IMR-90 (cell line): ENCODE measurements around the gene GAS6. TPM values are rescaled to one million over a fixed set of nuclear protein-coding genes. Genes with fewer than 3 reads are reported as not detected.
"Not testable (repeated sequence)": the region's sequence is repeated elsewhere in the genome, so short reads cannot be mapped to it uniquely, and the experiment has no call there.

ENCODE experiments used
- ATAC-seq: fragments of 200-7000 bp; cut with Tn5 transposase; 2 replicates; pipeline ENCODE4 v1.9.1; 2020; ENCODE audit warnings: low read depth, mild to moderate bottlenecking, moderate library complexity
- BruUV-seq: library from RNA; stranded (reverse); fragments of 400-500 nt; replicated peaks from 2 replicates; lab custom pipeline; 2021; lab: Mats Ljungman, UMichigan
- CTCF ChIA-PET: fragments of 300-600 bp; formaldehyde crosslinking; extraction: SDS; loops from one replicate; lab custom pipeline; 2021; ENCODE audit warnings: antibody characterized with exemption; lab: Yijun Ruan, JAX
- POLR2A ChIA-PET: fragments of 300-600 bp; sonication (Branson Sonifier 250); formaldehyde crosslinking; loops from one replicate; lab custom pipeline; 2022; ENCODE audit warnings: antibody characterized with exemption; ENCODE audit not compliant: unreplicated experiment; lab: Charles Lee
- DNase-seq: peaks from one replicate; pipeline ENCODE4 v3.0.0; 2013
- H2AFZ ChIP-seq: replicated peaks from 2 replicates; pipeline ENCODE3; 2013; ENCODE audit warnings: low read length, mild to moderate bottlenecking; ENCODE audit not compliant: poor library complexity
- H2AK5ac ChIP-seq: 2 replicates; pipeline ENCODE4 v1.6.1; 2013; ENCODE audit warnings: low read depth, low read length, inconsistent platforms
- H2AK9ac ChIP-seq: replicated peaks from 2 replicates; pipeline ENCODE3; 2013; ENCODE audit warnings: mild to moderate bottlenecking, low read depth, low read length, moderate library complexity; ENCODE audit not compliant: poor library complexity
- H2BK120ac ChIP-seq: 2 replicates; pipeline ENCODE4 v1.6.1; 2013; ENCODE audit warnings: low read depth, low read length, inconsistent platforms
- H2BK15ac ChIP-seq: 3 replicates; pipeline ENCODE4 v1.6.1; 2013; ENCODE audit warnings: low read depth, low read length, inconsistent platforms
- H2BK20ac ChIP-seq: 2 replicates; pipeline ENCODE4 v1.6.1; 2013; ENCODE audit warnings: low read depth, mild to moderate bottlenecking, inconsistent platforms, low read length, moderate library complexity
- H2BK5ac ChIP-seq: 2 replicates; pipeline ENCODE4 v1.6.1; 2013; ENCODE audit warnings: mild to moderate bottlenecking, low read depth, low read length, inconsistent platforms; ENCODE audit not compliant: poor library complexity, severe bottlenecking
- H3K14ac ChIP-seq: replicated peaks from 2 replicates; pipeline ENCODE4 v1.6.1; 2013; ENCODE audit warnings: low read depth, low read length, inconsistent platforms
- H3K18ac ChIP-seq: 2 replicates; pipeline ENCODE4 v1.6.1; 2013; ENCODE audit warnings: low read depth, low read length, control low read depth
- H3K23ac ChIP-seq: 2 replicates; pipeline ENCODE4 v1.6.1; 2013; ENCODE audit warnings: low read depth, low read length, inconsistent platforms
- H3K27ac ChIP-seq: 2 replicates; pipeline ENCODE4 v1.5.1; 2013; ENCODE audit warnings: mild to moderate bottlenecking, control low read depth, low read length; ENCODE audit not compliant: insufficient read depth
- H3K27me3 ChIP-seq: 2 replicates; pipeline ENCODE4 v1.6.1; 2013; ENCODE audit warnings: low read length; ENCODE audit not compliant: control insufficient read depth, insufficient read depth
- H3K36me3 ChIP-seq: 2 replicates; pipeline ENCODE4 v1.6.1; 2013; ENCODE audit warnings: low read length, mixed read lengths; ENCODE audit not compliant: control insufficient read depth, insufficient read depth
- H3K4ac ChIP-seq: 2 replicates; pipeline ENCODE4 v1.6.1; 2013; ENCODE audit warnings: low read depth, low read length, inconsistent platforms
- H3K4me1 ChIP-seq: 2 replicates; pipeline ENCODE4 v1.6.1; 2013; ENCODE audit warnings: low read length, mixed read lengths; ENCODE audit not compliant: control insufficient read depth, insufficient read depth
- H3K4me2 ChIP-seq: 2 replicates; pipeline ENCODE4 v1.6.1; 2013; ENCODE audit warnings: low read depth, mild to moderate bottlenecking, control low read depth, low read length, moderate library complexity
- H3K4me3 ChIP-seq: 2 replicates; pipeline ENCODE4 v1.5.1; 2013; ENCODE audit warnings: low read depth, mild to moderate bottlenecking, control low read depth, low read length, moderate library complexity; ENCODE audit not compliant: insufficient read depth
- H3K56ac ChIP-seq: 2 replicates; pipeline ENCODE4 v1.6.1; 2013; ENCODE audit warnings: low read length, inconsistent platforms; ENCODE audit not compliant: insufficient read depth; ENCODE audit errors: extremely low read depth
- H3K79me1 ChIP-seq, 2 experiments: 2 replicates each; pipeline ENCODE4 v1.6.1; 2013; ENCODE audit warnings: low read length in 2 of 2, inconsistent platforms in 1 of 2, low read depth in 1 of 2
- H3K9ac ChIP-seq: 2 replicates; pipeline ENCODE4 v1.6.1; 2013; ENCODE audit warnings: low read depth, low read length, control low read depth
- H3K9me1 ChIP-seq: 2 replicates; pipeline ENCODE4 v1.6.1; 2013; ENCODE audit warnings: low read length, inconsistent platforms; ENCODE audit not compliant: insufficient read depth
- H3K9me3 ChIP-seq: 2 replicates; pipeline ENCODE4 v1.6.1; 2013; ENCODE audit warnings: low read length; ENCODE audit not compliant: control insufficient read depth, insufficient read depth
- H4K20me1 ChIP-seq: 2 replicates; pipeline ENCODE4 v1.6.1; 2013; ENCODE audit warnings: low read length, inconsistent platforms; ENCODE audit not compliant: insufficient read depth
- H4K5ac ChIP-seq: 2 replicates; pipeline ENCODE4 v1.6.1; 2013; ENCODE audit warnings: mild to moderate bottlenecking, low read depth, low read length, control low read depth
- H4K8ac ChIP-seq, 2 experiments: 2 replicates each; pipeline ENCODE4 v1.6.1; 2013; ENCODE audit warnings: low read depth in 2 of 2, low read length in 2 of 2, control low read depth in 1 of 2, inconsistent platforms in 1 of 2
- H4K91ac ChIP-seq: 2 replicates; pipeline ENCODE4 v1.6.1; 2013; ENCODE audit warnings: low read depth, low read length, inconsistent platforms; ENCODE audit not compliant: insufficient read depth
- FOS ChIP-seq: fragments of 150-350 bp; IDR thresholded peaks from 2 replicates; pipeline ENCODE4 v1.6.1; 2016; ENCODE audit warnings: low read depth, low read length
- MAZ ChIP-seq: IDR thresholded peaks from 2 replicates; pipeline ENCODE4 v1.6.1; 2012; ENCODE audit warnings: low read depth, mild to moderate bottlenecking, low read length, improper control_type of control experiment, moderate library complexity, borderline replicate concordance
- MXI1 ChIP-seq: IDR thresholded peaks from 2 replicates; pipeline ENCODE4 v1.6.1; 2012; ENCODE audit warnings: low read depth, mild to moderate bottlenecking, low read length, moderate library complexity, borderline replicate concordance
- RCOR1 ChIP-seq: IDR thresholded peaks from 2 replicates; pipeline ENCODE4 v1.6.1; 2012; ENCODE audit warnings: mild to moderate bottlenecking, low read length, improper control_type of control experiment; ENCODE audit not compliant: insufficient replicate concordance
- SMC3 ChIP-seq: fragments of 150-350 bp; IDR thresholded peaks from 2 replicates; pipeline ENCODE4 v1.6.1; 2016; ENCODE audit warnings: low read depth, mild to moderate bottlenecking, antibody characterized with exemption, low read length, moderate library complexity
- WGBS, 2 experiments: methylation state at CpG; one replicate each; pipeline versions ENCODE4 v1.1.5 to v1.1.7; 2013; ENCODE audit warnings: missing lambda C conversion rate in 2 of 2; ENCODE audit not compliant: insufficient read length in 1 of 2; ENCODE audit errors: extremely low coverage in 2 of 2; 5-methylcytosine and 5-hydroxymethylcytosine counted together
- dilution Hi-C: fragments of 300-500 bp; cut with HindIII; formaldehyde crosslinking; loops from one replicate; pipeline ENCODE4 v1.14.3; 2018; ENCODE audit warnings: low sequenced_read_pairs; ENCODE audit not compliant: unreplicated experiment
- in situ Hi-C: fragments of 300-500 bp; cut with MboI; formaldehyde crosslinking; loops from 3 replicates; pipeline ENCODE4 v1.14.3; 2019; ENCODE audit warnings: low sequenced_read_pairs, inconsistent platforms, mixed read lengths
- intact Hi-C: fragments of 100-400 bp; cut with micrococcal nuclease; formaldehyde crosslinking; loops from 2 replicates; pipeline ENCODE4 v1.10.0; 2022
- polyA plus RNA-seq, 3 experiments: library from polyadenylated mRNA; depleted of rRNA; stranded (reverse); fragments of >200 nt; gene quantifications; 2 replicates each; pipeline ENCODE4 v1.2.3, GENCODE V29; 2012; ENCODE audit warnings: low replicate concordance in 1 of 3
- total RNA-seq: library from RNA; depleted of rRNA; stranded (reverse); fragments of >200 nt; gene quantifications from 2 replicates; pipeline ENCODE4 v1.2.3, GENCODE V29; 2012

Gene GAS6
- total and polyA plus RNA-seq, 2 of the 4 experiments (the other 2 are of a cell fraction) = 220 to 823 TPM

GRCh38 chr13:113827021-113827420 lies 36.9 kb downstream of the GAS6 start:
- ChIA-PET POLR2A (no interaction called here), CTCF (no interaction called here)
- no peak for ATAC-seq
- H3K36me3 ChIP-seq = peaks cover 64% of the 10 kb centered on the region
- H3K56ac ChIP-seq = no peak overlapping the region
- no peak overlapping the region for H2BK120ac ChIP-seq
- H3K4me3 ChIP-seq = no peak overlapping the region
- BruUV-seq = no TSS peak
- peaks cover 16% of the 10 kb centered on the region; the same call in 1 of the 2 replicates for H3K9me1 ChIP-seq
- in situ Hi-C loops = no loop called here
- peaks cover 5% of the 10 kb centered on the region for H3K4me1 ChIP-seq
- H4K8ac ChIP-seq = no peak overlapping the region
- no peak overlapping the region for H3K4ac ChIP-seq
- H3K79me1 ChIP-seq = peaks cover 19 to 72% of the 10 kb centered on the region in 2 experiments; a peak in 3 of 4 replicates
- dilution Hi-C loops = no loop called here
- no peak overlapping the region for H2BK20ac ChIP-seq
- TF ChIP-seq MAZ = no peak
- no peak for TF ChIP-seq SMC3
- TF ChIP-seq MXI1 = no peak
- no peak for TF ChIP-seq RCOR1
- TF ChIP-seq FOS = no peak
- intact Hi-C loops = no loop called here
- H4K5ac ChIP-seq = no peak overlapping the region
- H2BK15ac ChIP-seq = no peak overlapping the region
- WGBS, 2 experiments = 88% methylated on average over 8 of the region's 19 CpGs; no CpG with 5 or more reads in 1 of the 2 experiments
- H3K27ac ChIP-seq = no peak overlapping the region
- no peak overlapping the region for H2AK5ac ChIP-seq
- no peak overlapping the region for H3K9ac ChIP-seq
- H2BK5ac ChIP-seq = no peak overlapping the region
- no peak overlapping the region for H2AFZ ChIP-seq
- DNase-seq = no peak
- peaks cover 36% of the 10 kb centered on the region for H4K20me1 ChIP-seq
- H3K4me2 ChIP-seq = no peak overlapping the region
- H3K9me3 ChIP-seq = no peaks in the 10 kb centered on the region
- no peak overlapping the region for H2AK9ac ChIP-seq
- no peak overlapping the region; the same call in 1 of the 2 replicates for H4K91ac ChIP-seq
- H3K23ac ChIP-seq = no peak overlapping the region
- no peaks in the 10 kb centered on the region for H3K27me3 ChIP-seq
- H3K14ac ChIP-seq = no peak overlapping the region
- no peak overlapping the region for H3K18ac ChIP-seq

GRCh38 chr13:113826446-113826845 lies 37.4 kb downstream of the GAS6 start:
- H4K5ac ChIP-seq, H3K27me3 ChIP-seq, H3K9ac ChIP-seq, H3K4me3 ChIP-seq, CTCF ChIA-PET, intact Hi-C loops, H2BK120ac ChIP-seq, H3K9me3 ChIP-seq, H3K18ac ChIP-seq, H3K14ac ChIP-seq, H3K56ac ChIP-seq, H4K91ac ChIP-seq, H3K27ac ChIP-seq, H4K8ac ChIP-seq, in situ Hi-C loops, H2AK5ac ChIP-seq, H3K4me2 ChIP-seq, H2AFZ ChIP-seq, POLR2A ChIA-PET, H2AK9ac ChIP-seq, H2BK15ac ChIP-seq, H3K4ac ChIP-seq, DNase-seq, H2BK20ac ChIP-seq, dilution Hi-C loops, H2BK5ac ChIP-seq, H3K23ac ChIP-seq, ATAC-seq, BruUV-seq: not testable (repeated sequence)
- WGBS, 2 experiments = 90% methylated on average over 7 of the region's 35 CpGs; no CpG with 5 or more reads in 1 of the 2 experiments
- Histone ChIP-seq H3K9me1 (peaks cover 19% of the 10 kb centered on the region; the same call in 1 of the 2 replicates), H3K79me1 (peaks cover 19 to 75% of the 10 kb centered on the region in 2 experiments; a peak in 3 of 4 replicates), H3K4me1 (peaks cover 11% of the 10 kb centered on the region), H3K36me3 (peaks cover 68% of the 10 kb centered on the region), H4K20me1 (peaks cover 42% of the 10 kb centered on the region)
